Epithelial cell of esophagus (primary cell): ENCODE results near the gene ATG16L2.

Source experiments
- DNase-seq: peaks from one replicate; pipeline ENCODE4 v3.0.0; 2010; ENCODE audit warnings: low read depth
- H3K4me3 ChIP-seq: 2 replicates; pipeline ENCODE4 v1.5.1; 2011; ENCODE audit warnings: mild to moderate bottlenecking, low read length, control low read depth
- CTCF ChIP-seq: IDR thresholded peaks from 2 replicates; pipeline ENCODE4 v1.5.1; 2011; ENCODE audit warnings: low read depth, mild to moderate bottlenecking, low read length, control low read depth, inconsistent platforms; ENCODE audit not compliant: insufficient read depth; ENCODE audit errors: missing control alignments

ATG16L2 gene

GRCh38 chr11:72864702-72865655 lies 50.8 kb downstream of the ATG16L2 start:
- DNase-seq = peak; percentile 3
- TF ChIP-seq CTCF = no peak
- no peak overlapping the region for H3K4me3 ChIP-seq

GRCh38 chr11:72867970-72868369 lies 53.8 kb downstream of the ATG16L2 start:
- H3K4me3 ChIP-seq = no peak overlapping the region
- no peak for TF ChIP-seq CTCF
- DNase-seq = no peak

GRCh38 chr11:72869831-72870230 lies 55.6 kb downstream of the ATG16L2 start:
- TF ChIP-seq CTCF = no peak
- H3K4me3 ChIP-seq = no peak overlapping the region
- DNase-seq = no peak

- H3K4me3 ChIP-seq = no peak overlapping the region
- TF ChIP-seq CTCF = no peak
- no peak for DNase-seq
Measured at GRCh38 chr11:72871119-72871518, 56.9 kb downstream of the ATG16L2 start.

- TF ChIP-seq CTCF = no peak
- no peak for DNase-seq
Measured at GRCh38 chr11:72872012-72872411, 57.8 kb downstream of the ATG16L2 start.

GRCh38 chr11:72875736-72876135 lies 61.5 kb downstream of the ATG16L2 start:
- no peak for DNase-seq
- no peak for TF ChIP-seq CTCF
- H3K4me3 ChIP-seq = no peak overlapping the region

More at GRCh38 chr11:72872012-72872411, 57.8 kb downstream of the ATG16L2 start:
- H3K4me3 ChIP-seq = no peak overlapping the region
